Rectal smooth muscle tissue (tissue), 1 donor: ENCODE results near the gene AK2.
"Not testable (repeated sequence)": the region's sequence is repeated elsewhere in the genome, so short reads cannot be mapped to it uniquely, and the experiment has no call there.

Experiments
- H3K27ac ChIP-seq: one replicate; pipeline ENCODE4 v1.7.0; 2013; ENCODE audit warnings: low read depth, low read length, inconsistent platforms
- H3K27me3 ChIP-seq: one replicate; pipeline ENCODE4 v1.7.0; 2013; ENCODE audit warnings: low read length; ENCODE audit not compliant: control insufficient read depth, insufficient read depth
- H3K36me3 ChIP-seq: one replicate; pipeline ENCODE4 v1.7.0; 2013; ENCODE audit warnings: low read length; ENCODE audit not compliant: control insufficient read depth, insufficient read depth
- H3K4me1 ChIP-seq: one replicate; pipeline ENCODE4 v1.7.0; 2013; ENCODE audit warnings: low read length; ENCODE audit not compliant: control insufficient read depth, insufficient read depth
- H3K4me3 ChIP-seq: one replicate; pipeline ENCODE4 v1.7.0; 2013; ENCODE audit warnings: low read length
- H3K9ac ChIP-seq: one replicate; pipeline ENCODE4 v1.7.0; 2013; ENCODE audit warnings: low read length

AK2 gene

DNA sequence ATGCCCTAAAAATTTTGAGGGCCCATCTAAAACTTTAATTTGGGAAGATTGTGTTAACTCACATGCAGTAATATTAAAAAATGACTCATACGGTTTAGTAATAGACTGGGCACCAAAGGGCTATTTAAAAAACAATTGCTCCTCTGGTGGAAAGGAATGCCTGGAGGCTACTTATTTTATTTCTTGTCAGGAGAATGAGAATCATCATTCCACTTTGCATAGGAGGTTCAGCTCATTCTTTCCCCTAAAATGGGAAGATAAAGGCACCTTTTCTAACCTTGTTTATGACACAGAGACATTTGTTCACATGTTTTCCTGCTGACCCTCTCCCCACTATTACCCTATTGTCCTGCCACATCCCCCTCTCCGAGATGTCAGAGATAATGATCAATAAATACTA, 31.4 kb upstream of the AK2 start:
- H3K9ac ChIP-seq, H3K4me3 ChIP-seq, H3K36me3 ChIP-seq, H3K27ac ChIP-seq, H3K27me3 ChIP-seq, H3K4me1 ChIP-seq: not testable (repeated sequence)

DNA sequence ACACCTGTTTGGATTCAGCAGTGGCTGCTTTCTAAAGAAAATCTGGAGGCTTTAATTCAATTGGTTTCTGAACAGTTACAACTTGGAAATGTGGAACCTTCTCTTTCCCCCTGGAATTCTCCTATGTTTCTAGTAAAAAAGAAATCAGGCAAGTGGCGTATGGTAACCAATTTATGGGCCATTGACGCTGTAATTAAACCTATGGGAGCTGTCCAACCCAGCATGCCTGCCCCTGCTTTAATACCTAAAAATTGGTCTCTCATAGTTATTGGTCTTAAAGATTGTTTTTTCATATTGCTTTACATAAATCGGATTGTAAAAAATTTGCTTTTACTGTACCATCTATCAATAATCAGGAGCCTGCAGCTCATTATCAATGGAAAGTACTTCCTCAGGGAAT, 29.8 kb upstream of the AK2 start:
- not testable (repeated sequence) for H3K27ac ChIP-seq, H3K27me3 ChIP-seq, H3K4me3 ChIP-seq, H3K9ac ChIP-seq, H3K4me1 ChIP-seq, H3K36me3 ChIP-seq

DNA sequence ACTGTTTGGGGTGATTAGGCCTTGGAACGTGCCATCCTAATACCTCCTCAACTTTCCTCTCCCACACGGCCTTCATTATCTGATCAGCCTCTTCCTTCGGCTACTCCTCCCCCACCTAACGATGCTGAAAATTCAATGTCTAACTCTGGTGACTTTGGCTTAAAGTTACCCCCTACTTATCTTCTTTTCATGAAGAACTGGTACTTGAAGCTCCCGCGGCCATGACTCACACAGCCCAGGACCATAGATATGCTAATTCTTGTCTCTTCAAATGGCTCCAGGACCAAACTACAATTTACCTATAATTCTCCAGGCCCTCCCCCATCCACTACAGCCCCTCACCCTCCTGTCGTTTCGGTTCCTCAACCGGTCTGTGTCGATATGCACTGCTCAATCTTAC, 28.6 kb upstream of the AK2 start:
- H3K27me3 ChIP-seq: no peaks in the 10 kb centered on the region
- no peaks in the 10 kb centered on the region for H3K36me3 ChIP-seq
- H3K4me3 ChIP-seq: no peak overlapping the region
- H3K9ac ChIP-seq: no peak overlapping the region
- no peak overlapping the region for H3K27ac ChIP-seq
- no peaks in the 10 kb centered on the region for H3K4me1 ChIP-seq

DNA sequence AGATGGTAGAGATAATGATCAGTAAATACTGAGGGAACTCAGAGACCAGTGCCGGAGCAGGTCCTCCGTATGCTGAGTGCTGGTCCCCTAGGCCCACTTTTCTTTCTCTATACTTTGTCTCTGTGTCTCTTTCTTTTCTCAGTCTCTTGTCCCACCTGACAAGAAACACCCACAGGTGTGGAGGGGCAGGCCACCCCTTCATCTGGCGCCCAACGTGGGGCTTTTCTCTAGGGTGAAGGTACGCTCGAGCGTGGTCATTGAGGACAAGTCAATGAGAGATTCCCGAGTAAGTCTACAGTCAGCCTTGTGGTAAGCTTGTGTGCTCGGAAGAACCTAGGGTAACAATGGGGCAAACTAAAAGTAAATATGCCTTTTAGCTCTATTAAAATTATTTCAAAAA, 27.6 kb upstream of the AK2 start:
- H3K27me3 ChIP-seq, H3K36me3 ChIP-seq, H3K4me1 ChIP-seq, H3K9ac ChIP-seq, H3K4me3 ChIP-seq, H3K27ac ChIP-seq: not testable (repeated sequence)

DNA sequence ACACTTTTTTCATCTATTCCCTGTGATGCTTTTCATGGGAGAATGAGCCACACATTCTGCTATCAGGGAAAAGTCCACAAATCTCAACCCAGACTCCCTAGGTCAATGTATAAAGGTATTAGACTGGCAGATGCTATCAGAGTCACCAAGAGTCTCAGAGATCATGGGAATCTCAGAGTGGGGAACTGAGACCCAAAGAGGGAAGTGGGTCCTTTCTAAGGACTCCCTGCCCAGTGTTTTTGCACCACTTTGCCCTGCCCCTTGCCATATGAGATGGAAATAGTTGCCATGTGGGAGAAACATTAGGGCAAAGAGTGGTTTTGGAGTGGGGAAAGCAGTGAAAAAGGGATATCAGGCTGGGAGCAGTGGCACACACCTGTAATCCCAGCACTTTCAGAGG, 25.2 kb upstream of the AK2 start:
- no peak overlapping the region for H3K9ac ChIP-seq
- no peaks in the 10 kb centered on the region for H3K36me3 ChIP-seq
- H3K4me1 ChIP-seq: no peaks in the 10 kb centered on the region
- H3K27me3 ChIP-seq: no peaks in the 10 kb centered on the region
- no peak overlapping the region for H3K27ac ChIP-seq
- no peak overlapping the region for H3K4me3 ChIP-seq

DNA sequence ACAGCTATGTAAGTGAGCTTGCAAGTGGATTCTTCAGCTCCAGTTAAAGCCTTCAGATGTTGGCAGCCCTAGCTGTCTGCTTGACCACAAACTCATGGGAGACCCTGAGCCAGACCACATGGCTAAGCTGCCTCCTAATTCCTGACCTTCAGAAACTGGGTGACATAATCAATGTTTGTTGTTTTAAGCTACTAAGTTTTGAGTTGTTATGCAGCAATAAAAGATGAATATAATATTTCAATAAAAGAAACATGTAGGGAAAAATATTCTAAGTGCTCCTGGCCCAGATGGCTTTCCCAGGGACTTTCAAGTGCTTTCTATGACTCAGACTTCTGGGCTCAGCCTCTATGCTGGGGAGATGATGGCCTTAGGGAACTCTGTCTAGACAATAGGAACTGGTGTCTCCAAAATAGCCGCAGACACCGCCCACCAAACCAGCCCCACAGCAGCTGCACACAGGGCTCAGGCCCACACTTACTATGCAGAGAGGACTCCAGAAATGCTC, 23.9 kb upstream of the AK2 start:
- Histone ChIP-seq H3K4me3 (no peak overlapping the region), H3K27me3 (no peaks in the 10 kb centered on the region), H3K9ac (no peak overlapping the region), H3K36me3 (no peaks in the 10 kb centered on the region), H3K27ac (no peak overlapping the region), H3K4me1 (peaks cover 1% of the 10 kb centered on the region)

DNA sequence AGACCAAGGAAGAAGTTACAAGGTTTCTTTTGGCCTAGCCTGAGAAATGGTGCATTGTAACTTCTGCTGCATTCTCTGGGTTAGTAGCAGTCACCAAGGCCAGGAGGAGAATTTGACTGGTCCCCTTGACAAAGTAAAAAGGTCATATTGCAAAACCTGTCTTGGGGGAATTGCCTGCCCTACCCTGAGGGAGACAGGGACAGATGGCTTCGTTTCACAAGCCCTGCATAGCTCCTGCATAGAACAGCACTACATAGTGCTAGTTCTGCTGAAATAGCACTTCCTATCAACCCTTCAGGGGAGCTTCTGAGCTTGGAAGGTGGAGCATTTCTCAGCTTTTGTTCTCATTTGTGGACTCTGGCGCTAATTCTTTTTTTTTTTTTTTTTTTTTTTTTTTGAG, 20.4 kb upstream of the AK2 start:
- Histone ChIP-seq H3K36me3 (no peaks in the 10 kb centered on the region), H3K27ac (no peak overlapping the region), H3K4me3 (no peak overlapping the region), H3K27me3 (no peaks in the 10 kb centered on the region), H3K4me1 (peaks cover 6% of the 10 kb centered on the region), H3K9ac (no peak overlapping the region)

DNA sequence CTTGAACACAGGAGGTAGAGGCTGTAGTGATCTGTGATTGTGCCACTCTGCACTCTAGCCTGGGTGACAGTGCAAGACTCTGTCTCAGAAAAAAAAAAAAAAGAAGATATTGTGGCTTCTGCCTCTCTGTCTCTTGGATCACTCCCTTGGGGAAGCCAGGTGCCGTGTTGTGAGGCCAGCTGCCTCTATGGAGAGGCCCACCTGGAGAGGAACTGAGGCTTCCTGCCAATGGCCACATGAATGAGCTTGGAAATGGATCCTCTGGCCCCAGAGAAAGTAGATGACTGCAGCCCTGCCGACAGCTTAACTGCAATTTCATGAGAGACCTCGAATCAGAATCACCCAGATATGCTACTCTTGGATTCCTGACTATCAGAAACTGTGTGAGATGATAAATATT, 19.7 kb upstream of the AK2 start:
- Histone ChIP-seq H3K4me1 (peaks cover 6% of the 10 kb centered on the region), H3K36me3 (no peaks in the 10 kb centered on the region), H3K27me3 (no peaks in the 10 kb centered on the region), H3K9ac (no peak overlapping the region), H3K27ac (no peak overlapping the region), H3K4me3 (no peak overlapping the region)

DNA sequence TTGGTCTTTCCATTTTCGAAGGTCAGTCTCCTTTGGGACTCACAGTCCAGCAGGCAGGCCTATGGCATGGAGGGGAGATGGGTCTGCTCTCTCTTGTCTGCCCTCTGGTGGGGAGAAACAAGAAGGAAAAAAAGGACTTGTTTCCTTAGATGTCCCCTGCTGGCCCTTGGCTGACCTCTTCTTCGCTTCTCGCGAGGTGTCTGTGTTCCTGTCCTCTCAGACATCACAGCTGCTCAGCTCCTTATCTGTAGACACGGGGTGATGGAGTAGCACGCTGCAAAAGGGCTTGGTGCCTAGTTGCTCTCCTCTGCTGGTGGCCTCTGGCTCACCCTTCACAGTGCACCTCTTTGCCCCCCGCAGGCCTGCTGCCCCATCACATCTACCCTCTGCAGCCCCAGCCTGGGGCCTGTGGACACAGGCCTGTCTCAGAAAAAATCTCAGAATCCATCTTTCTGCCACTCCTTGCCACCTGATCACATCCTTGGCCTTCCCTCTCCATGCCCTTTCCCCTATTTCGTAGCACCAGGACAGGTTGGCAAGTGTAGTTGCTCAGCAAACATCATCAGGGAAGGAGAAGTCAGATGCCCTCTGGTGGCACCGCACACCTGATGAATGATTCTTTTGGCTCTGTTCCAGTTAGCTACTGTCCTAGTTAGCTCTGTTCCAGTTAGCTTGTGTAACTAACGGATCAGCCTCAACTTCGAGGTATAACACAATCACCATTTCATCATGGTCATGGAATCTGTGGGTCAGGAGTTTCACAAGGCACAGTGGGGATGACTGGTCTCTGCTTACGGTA, 18.7 kb upstream of the AK2 start:
- Histone ChIP-seq H3K9ac (no peak overlapping the region), H3K27me3 (no peaks in the 10 kb centered on the region), H3K4me3 (no peak overlapping the region), H3K27ac (no peak overlapping the region), H3K4me1 (peaks cover 6% of the 10 kb centered on the region), H3K36me3 (no peaks in the 10 kb centered on the region)

DNA sequence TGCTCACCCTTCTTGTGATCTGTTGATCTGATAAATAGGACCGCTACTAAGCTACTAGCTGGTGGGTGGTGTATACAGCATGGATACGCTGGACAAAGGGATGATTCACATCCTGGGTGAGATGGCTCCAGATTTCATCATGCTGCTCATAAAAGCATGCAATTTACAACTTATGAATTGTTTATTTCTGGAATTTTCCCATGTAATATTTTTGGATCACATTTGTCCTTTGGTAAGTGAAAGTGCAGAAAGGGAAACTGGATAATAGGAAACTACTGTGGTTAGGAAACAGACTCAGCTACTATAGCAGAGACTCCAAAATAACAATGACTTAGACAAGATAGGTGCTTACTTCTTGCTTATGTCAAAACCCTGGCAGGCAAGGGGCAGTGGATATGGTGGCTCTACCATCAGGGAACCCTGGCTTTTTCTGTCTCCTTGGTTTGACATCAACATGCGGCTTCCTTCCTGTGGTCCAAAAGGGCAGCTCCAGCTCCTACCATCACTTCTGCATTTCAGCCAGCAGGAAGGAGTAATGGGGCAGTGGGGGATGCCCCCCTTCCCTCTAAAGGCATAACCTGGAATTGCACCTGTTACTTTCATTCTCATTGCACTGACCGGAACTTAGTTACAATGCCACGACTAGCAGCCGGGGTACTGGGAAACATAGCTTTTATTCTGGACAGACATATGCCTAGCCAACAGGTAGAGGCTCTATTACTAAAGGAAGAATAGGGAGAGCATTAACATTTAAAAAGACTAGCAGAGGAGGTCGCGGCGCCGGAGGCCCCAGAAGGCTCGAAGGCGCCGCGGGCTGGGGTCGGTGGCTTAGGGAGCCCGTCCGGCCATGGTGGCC, 13.8 kb upstream of the AK2 start:
- Histone ChIP-seq H3K36me3 (no peaks in the 10 kb centered on the region), H3K27ac (peak overlapping the region; percentile 38), H3K27me3 (no peaks in the 10 kb centered on the region), H3K4me3 (no peak overlapping the region), H3K4me1 (peaks cover 3% of the 10 kb centered on the region), H3K9ac (no peak overlapping the region)

DNA sequence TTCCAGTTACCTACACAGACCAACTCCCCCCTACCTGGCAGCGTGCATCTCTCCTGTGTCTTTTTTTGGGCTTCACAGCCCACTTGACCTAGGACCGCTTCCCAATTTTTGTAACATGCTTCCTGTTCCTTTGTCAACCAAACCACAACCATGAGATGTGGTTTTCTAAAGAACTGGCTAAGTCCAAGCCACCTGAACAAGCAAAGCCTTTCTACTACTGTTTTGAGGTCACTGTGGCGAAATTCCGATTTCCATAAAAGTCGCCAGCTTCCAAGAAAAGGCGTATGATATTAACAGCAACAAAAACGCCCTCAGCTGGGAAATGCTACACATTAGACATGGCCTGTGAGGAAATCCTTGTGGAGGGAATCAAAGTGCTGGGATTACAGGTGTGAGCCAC, 12.7 kb upstream of the AK2 start:
- H3K27me3 ChIP-seq: no peaks in the 10 kb centered on the region
- no peak overlapping the region for H3K9ac ChIP-seq
- no peak overlapping the region for H3K27ac ChIP-seq
- no peak overlapping the region for H3K4me3 ChIP-seq
- no peaks in the 10 kb centered on the region for H3K36me3 ChIP-seq
- no peaks in the 10 kb centered on the region for H3K4me1 ChIP-seq

DNA sequence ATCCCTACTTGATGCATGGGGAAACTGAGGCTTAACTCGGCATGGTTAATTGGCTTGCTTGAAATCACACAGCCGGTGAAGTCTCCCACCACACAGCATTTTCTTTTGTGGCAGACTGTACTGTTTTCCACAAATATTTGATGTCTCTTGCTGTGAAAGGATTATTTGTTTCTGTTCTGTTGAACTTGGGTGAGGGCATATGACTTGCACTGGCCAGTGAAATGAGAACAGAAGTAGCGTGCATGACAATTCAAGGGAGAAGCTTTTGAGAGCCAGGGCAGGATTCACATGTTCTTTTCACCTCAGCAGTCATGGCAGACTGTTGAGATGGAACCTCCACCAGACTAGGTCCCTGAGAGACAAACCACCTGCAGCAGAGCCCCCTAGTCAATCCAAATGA, 11.7 kb upstream of the AK2 start:
- Histone ChIP-seq H3K4me1 (no peaks in the 10 kb centered on the region), H3K27ac (no peak overlapping the region), H3K4me3 (no peak overlapping the region), H3K36me3 (no peaks in the 10 kb centered on the region), H3K9ac (no peak overlapping the region), H3K27me3 (no peaks in the 10 kb centered on the region)
